NT2/D1 (cell line): ENCODE data around the gene LHCGR.

Experiments used
- SUZ12 ChIP-seq: IDR thresholded peaks from 2 replicates; pipeline ENCODE4 v1.6.1; 2011; ENCODE audit not compliant: insufficient read length, insufficient read depth; ENCODE audit errors: extremely low read depth
- YY1 ChIP-seq: IDR thresholded peaks from 2 replicates; pipeline ENCODE4 v1.6.1; 2011; ENCODE audit not compliant: insufficient read length, insufficient read depth
- ZNF274 ChIP-seq: IDR thresholded peaks from 2 replicates; pipeline ENCODE4 v1.6.1; 2011; ENCODE audit warnings: mild to moderate bottlenecking, low read depth, low read length

DNA sequence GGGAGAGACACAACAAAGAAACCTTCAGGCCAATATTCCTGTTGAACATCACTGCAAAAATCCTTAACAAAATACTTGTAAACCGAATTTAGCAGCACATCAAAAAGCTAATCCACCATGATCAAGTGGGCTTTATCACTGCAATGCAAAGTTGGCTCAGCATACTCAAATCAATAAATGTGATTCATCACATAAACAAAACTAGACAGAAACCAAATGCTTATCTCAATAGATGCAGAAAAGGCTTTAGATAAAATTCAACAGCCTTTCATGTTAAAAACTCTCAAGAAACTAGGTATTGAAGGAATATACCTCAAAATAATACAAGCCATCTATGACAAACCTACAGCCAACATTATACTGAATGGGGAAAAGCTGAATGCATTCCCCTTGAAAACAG lies 117.3 kb downstream of the LHCGR start:
- TF ChIP-seq SUZ12 (no peak), YY1 (no peak), ZNF274 (no peak)
